Chondrocyte (in vitro differentiated cells): ENCODE results near the gene CAPSL. TPM values are rescaled to one million over a fixed set of nuclear protein-coding genes. Genes with fewer than 3 reads are reported as not detected.
"Not testable (repeated sequence)": the region's sequence is repeated elsewhere in the genome, so short reads cannot be mapped to it uniquely, and the experiment has no call there.

Experiments used
- DNase-seq: peaks from one replicate; pipeline ENCODE4 v3.0.0; 2021; ENCODE audit warnings: mixed read lengths, low spot score
- H3K27ac Mint-ChIP-seq: one replicate; pipeline ENCODE4 v1.8.0; 2021; ENCODE audit warnings: mild to moderate bottlenecking, moderate library complexity, mixed read lengths; ENCODE audit not compliant: unreplicated experiment
- H3K27me3 Mint-ChIP-seq: 2 replicates; pipeline ENCODE4 v1.8.0; 2021; ENCODE audit warnings: low read depth, mixed read lengths
- H3K36me3 Mint-ChIP-seq: 2 replicates; pipeline ENCODE4 v1.8.0; 2021; ENCODE audit warnings: low read depth, mixed read lengths
- H3K4me1 Mint-ChIP-seq: 2 replicates; pipeline ENCODE4 v1.8.0; 2021; ENCODE audit warnings: low read depth, mild to moderate bottlenecking, mixed read lengths
- H3K4me3 Mint-ChIP-seq: one replicate; pipeline ENCODE4 v1.8.0; 2021; ENCODE audit warnings: mild to moderate bottlenecking, moderate library complexity, mixed read lengths; ENCODE audit not compliant: unreplicated experiment
- H3K9me3 Mint-ChIP-seq: 2 replicates; pipeline ENCODE4 v1.8.0; 2021; ENCODE audit warnings: low read depth, mixed read lengths
- CTCF ChIP-seq: fragments of 200-600 bp; sonication (generic); IDR thresholded peaks from 2 replicates; pipeline ENCODE4 v1.5.0; 2021; ENCODE audit warnings: antibody characterized with exemption, mild to moderate bottlenecking, moderate library complexity
- long read RNA-seq: library from polyadenylated mRNA; stranded (forward); transcript quantifications from one replicate; pipeline ENCODE4 v2.0.0, GENCODE V29; 2021
- total RNA-seq: library from RNA; stranded (reverse); gene quantifications from 3 replicates; pipeline ENCODE4 v1.2.1, GENCODE V29; 2021

Gene CAPSL
- total RNA-seq: not detected in 3 replicates
- long read RNA-seq: 0 reads

GRCh38 chr5:35938568-35939227 lies at the start of gene CAPSL:
Gene CAPSL, minus strand, starts transcription at chr5:35938622. Its CDS starts 17,502 bp downstream, at chr5:35921120.
- no peak for TF ChIP-seq CTCF
- no peak for DNase-seq
- Mint-ChIP-seq H3K36me3 (no peaks in the 10 kb centered on the region), H3K9me3 (peaks cover 2% of the 10 kb centered on the region), H3K4me3 (no peak within 1 kb of the TSS), H3K4me1 (no peaks in the 10 kb centered on the region), H3K27ac (no peak within 1 kb of the TSS), H3K27me3 (peaks cover 27% of the 10 kb centered on the region)

DNA sequence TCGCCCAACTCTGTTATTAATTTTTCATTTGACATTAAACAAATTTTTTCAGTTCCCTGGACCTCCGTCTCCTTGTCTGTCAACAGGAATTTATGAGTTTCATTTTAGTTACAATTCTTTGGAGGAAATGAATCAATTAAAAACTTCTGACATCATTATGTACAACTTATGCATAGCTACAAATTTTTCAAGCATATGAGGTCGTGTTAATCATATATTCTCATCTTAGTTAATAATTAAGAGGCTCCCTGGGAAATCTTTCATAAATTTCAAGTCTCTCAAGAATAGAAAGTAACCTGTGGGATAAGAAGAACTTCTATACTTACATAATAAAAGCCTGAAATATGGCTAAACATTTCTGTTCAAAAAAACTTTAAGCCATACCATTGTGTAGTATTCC lies 49.4 kb upstream of the CAPSL start:
- Mint-ChIP-seq H3K9me3 (no peaks in the 10 kb centered on the region), H3K4me1 (no peaks in the 10 kb centered on the region), H3K27me3 (peaks cover 39% of the 10 kb centered on the region), H3K36me3 (no peaks in the 10 kb centered on the region), H3K4me3 (no peak overlapping the region), H3K27ac (no peak overlapping the region)
- DNase-seq: no peak
- TF ChIP-seq CTCF: no peak

DNA sequence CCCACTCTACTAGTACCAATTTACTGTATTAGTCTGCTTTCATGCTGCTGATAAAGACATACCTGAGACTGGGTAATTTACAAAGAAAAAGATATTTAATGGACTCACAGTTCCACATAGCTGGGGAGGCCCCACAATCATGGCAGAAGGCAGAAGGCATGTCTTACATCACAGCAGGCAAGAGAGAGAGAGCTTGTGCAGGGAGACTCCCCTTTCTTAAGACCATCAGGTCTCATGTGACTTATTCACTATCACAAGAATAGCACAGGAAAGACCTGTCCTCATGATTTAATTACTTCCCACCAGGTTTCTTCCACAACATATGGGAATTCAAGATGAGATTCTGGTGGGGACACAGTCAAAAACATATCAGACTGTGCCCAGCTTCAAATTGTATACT lies 41.3 kb upstream of the CAPSL start:
- Mint-ChIP-seq H3K4me3 (no peak overlapping the region), H3K27ac (no peak overlapping the region), H3K4me1 (no peaks in the 10 kb centered on the region), H3K9me3 (peaks cover 10% of the 10 kb centered on the region), H3K36me3 (no peaks in the 10 kb centered on the region), H3K27me3 (peaks cover under 1% of the 10 kb centered on the region)
- TF ChIP-seq CTCF: no peak
- DNase-seq: no peak

DNA sequence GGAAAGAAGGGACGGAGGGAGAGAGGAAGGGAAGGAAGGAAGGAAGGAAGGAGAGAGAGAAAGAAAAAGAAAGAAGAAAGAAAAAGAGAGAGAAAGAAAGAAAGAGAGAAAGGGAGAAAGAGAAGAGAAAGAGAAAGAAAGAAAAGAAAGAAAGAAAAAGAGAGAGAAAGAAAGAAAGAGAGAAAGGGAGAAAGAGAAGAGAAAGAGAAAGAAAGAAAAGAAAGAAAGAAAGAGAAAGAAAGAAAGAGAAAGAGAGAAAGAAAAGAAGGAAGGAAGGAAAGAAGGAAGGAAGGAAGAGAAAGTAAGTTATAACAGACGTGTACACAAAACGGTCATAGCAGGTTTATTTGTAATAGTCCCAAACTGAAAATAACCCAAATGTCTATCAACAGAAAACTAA lies 38.4 kb upstream of the CAPSL start:
- not testable (repeated sequence) for H3K36me3 Mint-ChIP-seq, H3K27ac Mint-ChIP-seq, H3K9me3 Mint-ChIP-seq, H3K27me3 Mint-ChIP-seq, H3K4me3 Mint-ChIP-seq, H3K4me1 Mint-ChIP-seq, DNase-seq

- H3K9me3 Mint-ChIP-seq: peaks cover 5% of the 10 kb centered on the region
Measured at GRCh38 chr5:35974570-35974969, 36.1 kb upstream of the CAPSL start.

More at GRCh38 chr5:35974570-35974969, 36.1 kb upstream of the CAPSL start:
- H3K27me3 Mint-ChIP-seq: peaks cover 6% of the 10 kb centered on the region
- H3K27ac Mint-ChIP-seq: no peak overlapping the region
- H3K4me3 Mint-ChIP-seq: no peak overlapping the region
- TF ChIP-seq CTCF: no peak
- H3K4me1 Mint-ChIP-seq: no peaks in the 10 kb centered on the region
- H3K36me3 Mint-ChIP-seq: no peaks in the 10 kb centered on the region
- no peak for DNase-seq
